H9 (cell line): ENCODE results near the gene METTL8. TPM values are rescaled to one million over a fixed set of nuclear protein-coding genes. Genes with fewer than 3 reads are reported as not detected.
"Not testable (repeated sequence)": the region's sequence is repeated elsewhere in the genome, so short reads cannot be mapped to it uniquely, and the experiment has no call there.

ENCODE experiments used
- DNase-seq: peaks from one replicate; pipeline ENCODE4 v3.0.0-alpha.2; 2017
- H2AFZ ChIP-seq: one replicate; pipeline ENCODE4 v1.6.1; 2013; ENCODE audit warnings: mild to moderate bottlenecking, low read length, control low read depth, moderate library complexity
- H2AK5ac ChIP-seq: 2 replicates; pipeline ENCODE4 v1.6.1; 2013; ENCODE audit warnings: low read length, control low read depth, mixed read lengths; ENCODE audit not compliant: insufficient read length
- H2BK120ac ChIP-seq: one replicate; pipeline ENCODE4 v1.6.1; 2013; ENCODE audit warnings: low read depth, mild to moderate bottlenecking, low read length, control low read depth, inconsistent platforms; ENCODE audit not compliant: poor library complexity, severe bottlenecking
- H2BK12ac ChIP-seq: 2 replicates; pipeline ENCODE4 v1.6.1; 2013; ENCODE audit warnings: low read length, control low read depth, mixed read lengths, low read depth; ENCODE audit not compliant: insufficient read length
- H2BK15ac ChIP-seq: 2 replicates; pipeline ENCODE4 v1.6.1; 2013; ENCODE audit warnings: low read depth, low read length, control low read depth
- H2BK20ac ChIP-seq: one replicate; pipeline ENCODE4 v1.6.1; 2013; ENCODE audit warnings: low read depth, mild to moderate bottlenecking, low read length, control low read depth, inconsistent platforms; ENCODE audit not compliant: poor library complexity, severe bottlenecking
- H2BK5ac ChIP-seq: 2 replicates; pipeline ENCODE4 v1.6.1; 2013; ENCODE audit warnings: low read length, control low read depth, mixed read lengths; ENCODE audit not compliant: insufficient read length
- H3K14ac ChIP-seq: 2 replicates; pipeline ENCODE4 v1.6.1; 2013; ENCODE audit warnings: low read length, control low read depth; ENCODE audit not compliant: insufficient read depth
- H3K18ac ChIP-seq: 2 replicates; pipeline ENCODE4 v1.6.1; 2013; ENCODE audit warnings: low read depth, mild to moderate bottlenecking, mixed read lengths, low read length, control low read depth; ENCODE audit not compliant: insufficient read length
- H3K23ac ChIP-seq: 2 replicates; pipeline ENCODE4 v1.6.1; 2013; ENCODE audit warnings: low read length, control low read depth, mixed read lengths, low read depth; ENCODE audit not compliant: insufficient read length
- H3K23me2 ChIP-seq: 2 replicates; pipeline ENCODE4 v1.6.1; 2013; ENCODE audit warnings: low read depth, mild to moderate bottlenecking, mixed read lengths, low read length, control low read depth; ENCODE audit not compliant: insufficient read length, poor library complexity, severe bottlenecking
- H3K27ac ChIP-seq: 2 replicates; pipeline ENCODE4 v1.5.1; 2013; ENCODE audit warnings: low read length, control low read depth, mixed read lengths, low read depth; ENCODE audit not compliant: insufficient read length
- H3K27me3 ChIP-seq: 2 replicates; pipeline ENCODE4 v1.6.1; 2013; ENCODE audit warnings: low read length, control low read depth, inconsistent platforms; ENCODE audit not compliant: insufficient read depth
- H3K4ac ChIP-seq: 2 replicates; pipeline ENCODE4 v1.6.1; 2013; ENCODE audit warnings: low read depth, mild to moderate bottlenecking, control low read depth, inconsistent platforms, low read length, moderate library complexity
- H3K4me1 ChIP-seq: 2 replicates; pipeline ENCODE4 v1.6.1; 2013; ENCODE audit warnings: low read length, control low read depth, inconsistent platforms; ENCODE audit not compliant: insufficient read depth
- H3K4me2 ChIP-seq: 2 replicates; pipeline ENCODE4 v1.6.1; 2013; ENCODE audit warnings: low read length, control low read depth, mixed read lengths; ENCODE audit not compliant: insufficient read length, insufficient read depth
- H3K56ac ChIP-seq: 2 replicates; pipeline ENCODE4 v1.6.1; 2013; ENCODE audit warnings: low read depth, mild to moderate bottlenecking, mixed read lengths, low read length, control low read depth; ENCODE audit not compliant: insufficient read length
- H3K79me1 ChIP-seq: 2 replicates; pipeline ENCODE4 v1.6.1; 2013; ENCODE audit warnings: low read depth, mild to moderate bottlenecking, moderate library complexity, low read length, control low read depth, inconsistent platforms; ENCODE audit not compliant: insufficient read depth, poor library complexity, severe bottlenecking
- H3K79me2 ChIP-seq: 2 replicates; pipeline ENCODE4 v1.6.1; 2013; ENCODE audit warnings: low read length, control low read depth, inconsistent platforms; ENCODE audit not compliant: insufficient read depth
- H3K9ac ChIP-seq: 2 replicates; pipeline ENCODE4 v1.6.1; 2013; ENCODE audit warnings: low read length, control low read depth, mixed read lengths; ENCODE audit not compliant: insufficient read length; ENCODE audit errors: extremely low read depth
- H3K9me3 ChIP-seq: one replicate; pipeline ENCODE4 v1.6.1; 2013; ENCODE audit warnings: low read depth, low read length, inconsistent platforms; ENCODE audit not compliant: control insufficient read depth
- H3T11ph ChIP-seq: one replicate; pipeline ENCODE4 v1.6.1; 2013; ENCODE audit warnings: mild to moderate bottlenecking, low read length, control low read depth, inconsistent platforms
- H4K20me1 ChIP-seq: one replicate; pipeline ENCODE4 v1.6.1; 2013; ENCODE audit not compliant: control insufficient read depth, insufficient read length, insufficient read depth
- H4K5ac ChIP-seq: 2 replicates; pipeline ENCODE4 v1.6.1; 2013; ENCODE audit warnings: low read depth, mild to moderate bottlenecking, mixed read lengths, low read length, control low read depth; ENCODE audit not compliant: insufficient read length
- H4K8ac ChIP-seq: replicated peaks from 2 replicates; pipeline ENCODE4 v1.6.1; 2013; ENCODE audit warnings: low read length, control low read depth, mixed read lengths, low read depth; ENCODE audit not compliant: insufficient read length
- H4K91ac ChIP-seq: 2 replicates; pipeline ENCODE4 v1.6.1; 2013; ENCODE audit warnings: low read depth, mild to moderate bottlenecking, moderate library complexity, mixed read lengths, low read length, control low read depth; ENCODE audit not compliant: insufficient read length
- H3K27ac Mint-ChIP-seq, 3 experiments: 2 replicates in 2 of 3; 3 replicates in 1 of 3; pipeline ENCODE4 v1.8.0; 2020 to 2021; ENCODE audit warnings: mixed read lengths in 3 of 3, mild to moderate bottlenecking in 1 of 3, moderate library complexity in 1 of 3
- H3K27me3 Mint-ChIP-seq: 2 replicates; pipeline ENCODE4 v1.8.0; 2021; ENCODE audit warnings: low read depth, mild to moderate bottlenecking, moderate library complexity, mixed read lengths
- H3K36me3 Mint-ChIP-seq, 3 experiments: 2 replicates in 2 of 3; 3 replicates in 1 of 3; pipeline ENCODE4 v1.8.0; 2020 to 2021; ENCODE audit warnings: low read depth in 3 of 3, mixed read lengths in 3 of 3; ENCODE audit not compliant: insufficient read depth in 1 of 3
- H3K4me1 Mint-ChIP-seq, 2 experiments: 2 replicates each; pipeline ENCODE4 v1.8.0; 2020; ENCODE audit warnings: mixed read lengths in 2 of 2
- H3K4me3 Mint-ChIP-seq, 2 experiments: 2 replicates in 1 of 2; 3 replicates in 1 of 2; pipeline ENCODE4 v1.8.0; 2020 to 2021; ENCODE audit warnings: mild to moderate bottlenecking in 2 of 2, mixed read lengths in 2 of 2, moderate library complexity in 1 of 2
- H3K9me3 Mint-ChIP-seq, 2 experiments: 2 replicates in 1 of 2; 3 replicates in 1 of 2; pipeline ENCODE4 v1.8.0; 2020; ENCODE audit warnings: mild to moderate bottlenecking in 2 of 2, mixed read lengths in 2 of 2, moderate library complexity in 1 of 2
- CTCF ChIP-seq: fragments of 200-600 bp; sonication (generic); conservative IDR thresholded peaks from 3 replicates; pipeline ENCODE4 v1.8.0; 2021; ENCODE audit warnings: antibody characterized with exemption, mild to moderate bottlenecking
- WGBS: extraction: QIAGEN DNeasy Blood & Tissue Kit; methylation state at CpG from one replicate; pipeline ENCODE4 v1.1.7; 2013; ENCODE audit warnings: missing lambda C conversion rate, low lambda C conversion rate, mixed read lengths; ENCODE audit not compliant: insufficient read length; ENCODE audit errors: extremely low coverage; 5-methylcytosine and 5-hydroxymethylcytosine counted together
- total RNA-seq: library from RNA; stranded (reverse); gene quantifications from 2 replicates; pipeline ENCODE4 v1.2.1, GENCODE V29; 2021

METTL8 gene
- total RNA-seq, 1 experiment from 2014 or later, result 40.9 TPM

- Histone ChIP-seq H2AK5ac (no peak overlapping the region), H4K5ac (no peak overlapping the region), H3K4ac (no peak overlapping the region; the same call in 1 of the 2 replicates), H3K79me1 (no peaks in the 10 kb centered on the region), H4K8ac (no peak overlapping the region), H3K23ac (no peak overlapping the region), H3K9me3 (peaks cover 15% of the 10 kb centered on the region), H3K56ac (no peak overlapping the region), H2BK120ac (peak overlapping the region; percentile 29), H3T11ph (no peak overlapping the region), H3K23me2 (no peaks in the 10 kb centered on the region), H4K91ac (no peak overlapping the region), H2BK15ac (no peak overlapping the region), H3K27me3 (no peaks in the 10 kb centered on the region), H3K9ac (peak overlapping the region; percentile 26), H2BK12ac (peak overlapping the region; percentile 28), H3K18ac (peak overlapping the region; percentile 39), H3K14ac (peak overlapping the region; percentile 8; the same call in 1 of the 2 replicates), H2AFZ (no peak overlapping the region), H4K20me1 (no peaks in the 10 kb centered on the region), H3K27ac (peak overlapping the region; percentile 99), H3K4me2 (peak overlapping the region; percentile 32), H3K4me1 (peaks cover 19% of the 10 kb centered on the region), H2BK20ac (no peak overlapping the region), H3K79me2 (no peaks in the 10 kb centered on the region), H2BK5ac (peak overlapping the region; percentile 92)
- no peak for DNase-seq
- Mint-ChIP-seq H3K4me1 (peaks cover 69 to 70% of the 10 kb centered on the region in 2 experiments), H3K36me3 (peaks cover 26 to 36% (median 28%) of the 10 kb centered on the region in 3 experiments), H3K9me3 (peaks cover 30 to 31% of the 10 kb centered on the region in 2 experiments), H3K27ac (peak overlapping the region; percentile 98 to 100 (median 100)), H3K27me3 (peaks cover 3% of the 10 kb centered on the region; the same call in 1 of the 2 replicates), H3K4me3 (peak overlapping the region; percentile 22 to 28; a peak in 3 of 5 replicates)
- no CpG with 5 or more reads among the region's 3 CpGs for WGBS
- TF ChIP-seq CTCF, result no peak
These were observed 118.0 kb downstream of the METTL8 start for GRCh38 chr2:171315781-171316180.

GRCh38 chr2:171312182-171312581 lies 121.6 kb downstream of the METTL8 start:
- H3K27me3 ChIP-seq, H3K79me1 ChIP-seq, H3K27ac Mint-ChIP-seq, H2BK120ac ChIP-seq, H4K5ac ChIP-seq, H3T11ph ChIP-seq, H3K23me2 ChIP-seq, H2AFZ ChIP-seq, H3K4me3 Mint-ChIP-seq, H3K27ac ChIP-seq, H2BK20ac ChIP-seq, H3K23ac ChIP-seq, H3K4me1 ChIP-seq, H3K4me2 ChIP-seq, H2BK15ac ChIP-seq, H4K91ac ChIP-seq, H3K56ac ChIP-seq, H4K8ac ChIP-seq, H3K79me2 ChIP-seq, H2BK5ac ChIP-seq, DNase-seq, H3K9ac ChIP-seq, H4K20me1 ChIP-seq, H3K14ac ChIP-seq, H3K4ac ChIP-seq, H2AK5ac ChIP-seq, H3K18ac ChIP-seq, H3K27me3 Mint-ChIP-seq, H2BK12ac ChIP-seq: not testable (repeated sequence)
- Mint-ChIP-seq H3K4me1 (peaks cover 37 to 38% of the 10 kb centered on the region in 2 experiments), H3K36me3 (peaks cover 28 to 38% (median 30%) of the 10 kb centered on the region in 3 experiments), H3K9me3 (peaks cover 31 to 36% of the 10 kb centered on the region in 2 experiments)
- WGBS, result no CpG with 5 or more reads among the region's 3 CpGs
- H3K9me3 ChIP-seq, result peaks cover 18% of the 10 kb centered on the region
